ENCODE results near the gene TSHR.

TSHR gene

DNA sequence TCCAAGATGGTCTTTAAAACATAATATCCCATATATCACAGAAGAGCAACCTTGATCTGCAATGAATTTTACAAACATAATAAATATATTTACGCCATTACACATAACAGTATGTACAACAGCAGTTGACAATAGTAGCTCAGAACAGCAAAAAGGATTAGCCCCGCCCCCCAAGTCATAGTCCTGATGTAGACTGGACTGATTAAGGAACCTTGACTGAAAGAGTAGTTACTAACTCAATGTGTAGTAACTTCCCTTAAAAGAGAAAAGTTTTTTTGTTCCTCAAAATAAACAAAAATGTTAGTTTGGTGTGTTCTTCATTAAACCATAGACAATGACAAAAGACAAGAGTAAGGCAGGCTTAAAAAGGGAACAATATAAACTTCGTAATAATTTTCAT, 220.8 kb downstream of the TSHR start:
- DNase-seq (ENCODE audit: low read depth, low spot score) = no peak

DNA sequence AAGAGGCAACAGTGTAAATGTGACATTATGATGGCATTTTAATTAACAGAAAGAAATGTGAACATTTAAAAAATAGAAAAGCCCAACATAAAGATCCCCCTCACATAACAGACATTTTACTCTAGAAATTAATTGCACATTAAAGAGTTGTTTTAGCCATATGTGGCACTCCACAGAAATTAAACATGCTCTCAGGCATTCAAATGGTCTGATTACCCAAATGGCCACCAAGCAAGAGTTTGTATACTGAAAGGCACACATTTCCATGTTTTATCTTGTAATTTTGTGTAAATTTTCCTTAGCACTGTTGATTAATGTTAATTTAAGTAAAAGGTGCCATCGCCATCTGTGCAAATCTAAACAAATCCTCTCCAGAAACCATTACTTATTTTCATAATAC, 221.8 kb downstream of the TSHR start:
- DNase-seq (ENCODE audit: low read depth, low spot score) = no peak

DNA sequence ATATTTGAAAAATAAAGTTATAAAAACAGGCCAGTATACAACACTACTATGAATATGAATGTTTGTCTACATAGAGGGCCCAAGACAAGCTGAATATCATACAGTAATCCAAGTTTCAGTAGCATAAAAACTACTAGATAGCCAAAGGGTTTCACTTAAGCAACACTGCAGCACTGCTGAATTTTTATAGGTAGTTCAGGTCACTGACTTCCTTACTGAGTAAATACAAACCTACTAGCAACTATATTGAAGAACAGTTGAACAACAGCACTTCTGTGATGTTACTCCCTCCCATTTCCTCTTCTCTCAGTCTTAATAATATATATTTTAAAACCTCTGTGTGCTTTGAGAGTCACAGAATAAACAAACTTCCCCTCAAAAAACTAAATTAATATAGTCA, 222.6 kb downstream of the TSHR start:
- no peak for DNase-seq (ENCODE audit: low read depth, low spot score)

DNA sequence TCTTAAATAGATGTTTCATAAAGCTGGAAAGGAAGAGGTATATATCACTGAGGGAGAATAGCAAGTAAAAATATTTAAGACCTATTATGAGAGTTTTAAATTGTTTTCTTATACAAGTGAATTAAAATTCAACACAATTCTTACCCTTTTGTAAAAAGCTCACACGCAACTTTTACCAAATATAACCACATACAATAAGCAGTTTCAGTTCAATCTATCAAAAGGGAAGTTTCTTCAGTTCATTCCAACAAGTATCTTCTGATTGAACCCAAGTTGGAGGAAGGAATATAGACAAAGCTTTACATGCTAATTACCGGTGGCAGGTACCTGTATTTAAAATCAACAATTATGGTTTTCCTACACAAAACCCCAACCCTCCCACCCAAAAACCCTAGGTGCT, 224.2 kb downstream of the TSHR start:
- DNase-seq (ENCODE audit: low read depth, low spot score) = no peak

DNA sequence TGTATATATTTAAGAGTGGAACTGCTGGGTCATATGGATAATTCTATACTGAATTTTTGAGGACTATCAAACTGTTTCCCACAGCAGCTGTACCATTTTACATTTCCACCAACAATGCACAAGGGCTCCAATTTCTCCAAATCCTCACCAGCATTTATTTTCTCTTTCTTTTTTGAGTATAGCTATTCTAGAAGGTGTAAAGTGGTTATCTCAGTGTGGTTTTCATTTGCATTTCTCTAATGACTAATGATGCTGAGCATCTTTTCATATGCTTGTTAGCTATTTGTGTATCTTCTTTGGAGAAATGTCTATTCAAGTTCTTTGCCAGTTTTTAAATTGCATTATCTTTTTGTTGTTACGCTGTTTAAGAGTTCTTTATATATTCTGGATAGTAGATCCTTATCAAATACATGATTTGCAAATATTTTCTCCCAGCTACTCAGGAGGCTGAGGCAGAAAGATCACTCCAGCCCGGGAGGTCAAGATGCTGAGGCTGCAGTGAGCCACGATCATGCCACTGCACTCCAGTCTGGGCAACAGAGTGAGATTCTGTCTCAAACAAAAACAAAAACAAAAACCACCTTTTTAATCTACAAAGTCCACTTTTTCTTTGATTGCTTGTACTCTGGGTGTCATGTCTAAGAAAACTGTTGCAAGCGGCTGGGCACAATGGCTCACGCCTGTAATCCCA, 232.6 kb downstream of the TSHR start:
- no peak for DNase-seq (ENCODE audit: low read depth, low spot score)

DNA sequence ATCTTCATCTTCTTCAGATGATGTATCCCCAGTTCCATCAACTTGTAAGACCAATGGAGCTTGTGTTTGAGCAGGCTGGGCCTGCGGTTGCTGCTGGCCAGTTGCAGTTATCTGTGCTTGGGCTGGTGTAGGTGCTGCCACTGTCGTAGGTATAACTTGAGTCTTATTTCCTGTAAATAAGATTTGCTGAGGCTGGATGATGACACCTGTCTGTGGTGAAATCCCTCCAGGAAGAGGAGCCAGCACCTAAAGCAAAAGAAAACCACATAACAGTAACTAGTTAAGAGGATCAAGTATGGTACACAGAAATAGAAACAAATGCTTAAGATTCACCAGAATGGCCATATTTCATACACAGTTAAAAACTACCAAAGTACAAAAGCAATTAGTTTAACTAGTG, 237.2 kb downstream of the TSHR start:
- DNase-seq (ENCODE audit: low read depth, low spot score) = no peak

DNA sequence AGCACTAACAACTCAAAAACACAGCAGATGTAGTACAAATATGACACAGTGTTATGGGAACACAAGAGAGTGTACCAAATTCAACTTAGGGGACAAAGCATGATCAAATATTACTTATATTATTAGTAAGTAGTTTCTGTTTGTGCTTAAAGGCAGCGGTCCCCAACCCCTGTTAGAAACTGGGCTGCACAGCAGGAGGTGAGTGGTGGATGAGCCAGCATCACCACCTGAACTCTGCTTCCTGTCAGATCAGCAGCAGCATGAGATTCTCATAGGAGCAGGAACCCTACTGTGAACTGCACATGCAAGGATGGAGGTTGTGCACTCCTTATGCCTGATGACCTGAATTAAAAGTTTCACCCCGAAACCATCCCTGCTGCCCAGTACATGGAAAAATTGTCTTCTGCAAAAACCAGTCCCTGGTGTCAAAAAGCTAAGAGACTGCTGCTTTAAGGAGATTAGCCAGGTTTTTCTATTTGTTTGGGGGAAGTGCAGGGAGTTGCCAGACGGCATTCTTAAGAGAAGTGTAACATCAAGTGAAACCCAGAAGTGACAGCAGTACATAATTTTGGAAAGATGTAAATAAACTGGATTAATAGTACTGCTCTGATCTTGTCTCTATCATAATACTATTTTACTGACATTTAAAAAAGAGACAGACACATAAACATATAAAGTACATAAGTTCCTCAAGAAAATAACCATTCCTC, 238.7 kb downstream of the TSHR start:
- DNase-seq (ENCODE audit: low read depth, low spot score) = no peak
